Epithelial cell of esophagus (primary cell): ENCODE data around the gene NFATC1.

ENCODE experiments used
- DNase-seq: peaks from one replicate; pipeline ENCODE4 v3.0.0; 2010; ENCODE audit warnings: low read depth
- H3K4me3 ChIP-seq: 2 replicates; pipeline ENCODE4 v1.5.1; 2011; ENCODE audit warnings: mild to moderate bottlenecking, low read length, control low read depth
- CTCF ChIP-seq: IDR thresholded peaks from 2 replicates; pipeline ENCODE4 v1.5.1; 2011; ENCODE audit warnings: low read depth, mild to moderate bottlenecking, low read length, control low read depth, inconsistent platforms; ENCODE audit not compliant: insufficient read depth; ENCODE audit errors: missing control alignments

NFATC1 gene

GRCh38 chr18:79507076-79507545 lies 111.4 kb downstream of the NFATC1 start:
- no peak for DNase-seq
- H3K4me3 ChIP-seq: peak overlapping the region; percentile 31

GRCh38 chr18:79507546-79508480 lies 112.1 kb downstream of the NFATC1 start:
- TF ChIP-seq CTCF: no peak
- no peak for DNase-seq
- peak overlapping the region; percentile 31 for H3K4me3 ChIP-seq

More at GRCh38 chr18:79507076-79507545, 111.4 kb downstream of the NFATC1 start:
- TF ChIP-seq CTCF: no peak

- TF ChIP-seq CTCF: no peak
- no peak overlapping the region for H3K4me3 ChIP-seq
- DNase-seq: no peak
These were observed 113.1 kb downstream of the NFATC1 start for GRCh38 chr18:79508565-79509535.

GRCh38 chr18:79509536-79509930 lies 113.8 kb downstream of the NFATC1 start:
- H3K4me3 ChIP-seq: no peak overlapping the region
- no peak for DNase-seq
- TF ChIP-seq CTCF: no peak

GRCh38 chr18:79510046-79510685 lies 114.4 kb downstream of the NFATC1 start:
- DNase-seq: no peak
- no peak overlapping the region for H3K4me3 ChIP-seq
- TF ChIP-seq CTCF: no peak

GRCh38 chr18:79510731-79511241 lies 115.1 kb downstream of the NFATC1 start:
- no peak for DNase-seq
- no peak for TF ChIP-seq CTCF
- no peak overlapping the region for H3K4me3 ChIP-seq
